GM15510 (cell line): ENCODE data around the gene SRSF1.

Experiments
- POLR2A ChIP-seq: IDR thresholded peaks from 3 replicates; pipeline ENCODE4 v1.6.1; 2011; ENCODE audit warnings: borderline replicate concordance; ENCODE audit not compliant: insufficient read length; ENCODE audit errors: extremely low read depth

SRSF1 gene, protein sequence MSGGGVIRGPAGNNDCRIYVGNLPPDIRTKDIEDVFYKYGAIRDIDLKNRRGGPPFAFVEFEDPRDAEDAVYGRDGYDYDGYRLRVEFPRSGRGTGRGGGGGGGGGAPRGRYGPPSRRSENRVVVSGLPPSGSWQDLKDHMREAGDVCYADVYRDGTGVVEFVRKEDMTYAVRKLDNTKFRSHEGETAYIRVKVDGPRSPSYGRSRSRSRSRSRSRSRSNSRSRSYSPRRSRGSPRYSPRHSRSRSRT

DNA sequence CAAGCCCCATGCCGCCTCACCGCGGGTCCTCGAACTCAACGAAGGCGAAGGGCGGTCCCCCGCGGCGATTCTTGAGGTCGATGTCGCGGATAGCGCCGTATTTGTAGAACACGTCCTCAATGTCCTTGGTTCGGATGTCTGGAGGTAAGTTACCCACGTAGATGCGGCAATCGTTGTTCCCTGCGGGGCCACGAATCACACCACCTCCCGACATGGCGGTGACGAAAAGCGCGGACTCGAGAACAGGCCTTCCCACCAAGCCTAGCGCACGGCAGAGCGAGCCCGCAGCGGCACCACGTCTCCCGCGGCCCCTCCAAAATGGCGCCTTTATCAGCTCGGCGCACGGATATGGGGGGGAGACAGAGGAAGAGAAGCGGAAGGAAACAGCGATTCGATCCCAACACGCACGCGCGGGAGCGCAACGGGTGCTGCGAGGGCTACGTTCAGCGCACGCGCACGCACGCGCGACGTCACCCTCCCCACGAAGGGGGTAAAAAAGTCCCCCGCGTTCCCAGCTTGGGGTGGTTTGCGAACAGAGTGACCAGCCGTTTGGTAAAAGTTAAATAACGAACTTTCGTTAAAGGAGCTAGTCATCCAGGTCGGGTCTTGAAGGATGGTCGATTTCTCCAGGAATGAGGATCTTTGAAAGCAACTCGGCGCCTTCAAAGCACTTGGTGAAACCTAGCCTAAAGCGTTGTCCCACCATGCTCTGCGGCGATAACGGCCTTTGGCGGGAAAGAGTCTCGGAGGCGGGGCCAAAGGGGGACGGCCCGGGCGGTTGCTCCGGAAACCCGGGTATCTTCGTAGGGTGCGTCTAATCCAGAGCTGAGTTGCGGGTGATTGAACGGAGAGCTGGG lies at the start of gene SRSF1:
TSS of gene SRSF1 (minus strand) at position 323 of the 857 bp plus-strand sequence. CDS start at position 214, 109 bp downstream.
- peak; percentile 95 for TF ChIP-seq POLR2A

DNA sequence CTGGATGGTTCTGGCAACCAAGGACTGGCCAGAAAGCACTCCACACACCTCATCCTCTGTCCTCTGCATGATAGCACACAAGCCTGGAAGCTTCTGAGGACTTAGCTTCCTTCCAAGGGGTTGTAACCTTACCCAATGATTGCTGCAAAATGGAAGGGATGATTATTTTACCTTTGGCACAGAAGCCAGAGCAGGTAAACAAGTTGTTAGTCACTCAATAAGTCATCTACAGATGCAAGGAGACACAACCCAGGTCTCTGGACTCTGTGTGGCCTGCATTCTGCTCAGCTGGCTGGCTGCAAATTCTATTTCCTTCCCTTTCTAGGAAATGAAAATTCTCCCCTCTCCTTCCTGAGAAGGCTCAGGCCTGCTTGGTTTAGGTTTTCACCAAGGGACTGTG lies 49.4 kb upstream of the SRSF1 start:
- no peak for TF ChIP-seq POLR2A

DNA sequence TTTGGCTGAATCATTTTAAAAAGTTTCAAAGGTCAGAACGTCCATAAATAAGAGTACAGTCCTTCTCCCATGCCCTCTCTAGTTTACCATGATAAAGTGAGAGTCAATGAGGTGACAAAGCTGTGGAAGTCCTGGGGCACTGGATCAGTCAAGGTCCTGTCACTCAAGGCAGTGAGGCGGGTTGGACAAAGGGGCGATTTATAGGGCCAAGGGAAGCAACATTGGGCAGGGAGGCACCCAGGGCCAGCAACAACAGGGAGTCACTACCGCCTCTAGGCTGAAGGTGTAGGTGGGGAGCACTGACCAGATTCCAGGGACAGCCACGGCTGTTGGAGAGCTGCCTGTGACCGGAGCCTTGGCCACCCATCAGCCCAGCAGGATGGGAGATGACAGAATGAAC lies 47.6 kb upstream of the SRSF1 start:
- TF ChIP-seq POLR2A: no peak

DNA sequence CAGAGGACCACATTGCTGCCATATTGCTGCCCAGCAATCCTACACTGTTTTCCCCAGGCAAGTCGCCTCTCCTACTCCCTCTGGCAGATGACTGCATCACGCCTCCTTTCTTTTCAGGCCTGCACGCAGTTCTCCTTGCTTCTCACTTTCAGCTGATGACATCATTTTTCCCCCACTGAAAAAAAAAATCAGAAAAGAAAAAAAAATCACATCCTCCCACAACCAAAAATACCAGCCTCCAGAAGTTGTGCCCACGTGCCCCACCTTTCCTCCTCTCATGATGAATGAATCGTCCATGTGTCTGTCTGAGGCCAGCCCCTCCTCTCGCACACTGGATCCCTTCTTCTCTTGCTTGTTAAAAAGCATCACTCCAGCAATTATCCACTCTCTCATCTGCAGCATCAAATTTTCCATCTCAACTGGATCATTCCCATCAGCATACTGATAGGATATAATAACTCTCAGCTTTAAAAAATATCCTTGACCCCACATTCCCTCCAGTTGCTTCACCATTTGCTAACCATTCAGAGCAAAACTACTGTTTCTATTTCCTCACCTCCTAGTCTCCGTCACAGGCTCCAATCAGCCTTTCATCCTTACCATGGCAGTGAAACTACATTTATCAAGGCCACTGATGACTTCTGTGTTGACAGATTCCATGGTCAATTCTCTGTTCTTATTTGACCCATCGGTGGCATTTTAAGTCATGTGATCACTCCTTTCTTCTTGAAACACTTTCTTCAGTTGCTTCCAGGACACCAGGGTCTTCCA lies 46.1 kb upstream of the SRSF1 start:
- no peak for TF ChIP-seq POLR2A

DNA sequence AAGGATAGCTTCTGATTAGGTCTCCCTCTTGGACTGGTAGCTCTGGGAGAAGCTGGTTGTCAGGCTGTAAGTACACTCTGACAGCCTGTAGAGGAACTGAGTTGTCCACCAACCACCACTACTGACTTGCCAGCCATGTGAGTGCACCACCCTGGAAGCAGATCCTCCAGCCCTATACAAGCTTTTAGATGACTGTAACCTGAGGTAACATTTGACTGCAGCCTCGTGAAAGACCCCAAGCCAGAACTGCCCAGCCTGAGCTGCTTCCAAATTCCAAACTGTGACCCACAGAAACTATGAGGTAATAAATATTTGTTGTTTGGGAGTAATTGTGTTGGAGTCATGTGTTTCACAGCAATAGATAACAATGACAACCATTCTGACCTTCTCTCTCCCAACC lies 45.4 kb upstream of the SRSF1 start:
- no peak for TF ChIP-seq POLR2A

DNA sequence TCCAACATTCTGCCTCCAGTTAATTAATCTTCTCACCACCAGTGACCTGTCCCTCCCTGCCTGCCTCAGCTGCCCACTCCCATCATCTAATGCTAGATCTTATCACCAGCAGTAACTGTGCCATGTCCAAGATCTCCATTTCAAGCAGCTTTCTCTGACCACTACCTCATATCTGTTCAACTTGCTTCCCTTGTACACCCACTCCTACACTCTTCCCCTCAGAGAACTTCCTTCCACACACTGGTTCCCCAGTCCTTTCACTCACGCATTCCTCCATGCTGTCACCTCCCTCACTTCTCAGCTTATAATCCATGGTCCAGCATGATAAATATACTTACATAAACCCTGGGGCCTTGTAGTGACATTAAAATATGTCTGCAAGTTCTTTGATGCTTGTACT lies 44.4 kb upstream of the SRSF1 start:
- TF ChIP-seq POLR2A: no peak

DNA sequence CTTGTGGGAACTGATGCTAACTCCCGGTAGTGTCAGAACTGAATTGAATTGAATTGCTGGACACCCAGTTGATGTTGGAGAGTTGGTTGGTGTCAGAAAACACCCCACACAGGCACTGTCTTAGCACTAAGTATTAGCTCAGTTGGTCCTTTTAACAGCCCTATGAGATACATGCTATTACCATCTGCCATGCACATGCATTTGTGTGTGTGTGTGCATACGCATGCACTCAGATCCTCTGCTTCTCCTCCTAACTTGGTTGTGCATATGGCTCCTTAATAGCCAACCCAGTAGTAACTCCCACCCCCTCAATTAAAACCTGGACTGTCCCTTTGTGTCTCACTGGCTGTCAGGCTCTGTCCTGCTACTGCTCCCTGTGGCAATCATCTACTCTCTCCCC lies 43.9 kb upstream of the SRSF1 start:
- TF ChIP-seq POLR2A: no peak

DNA sequence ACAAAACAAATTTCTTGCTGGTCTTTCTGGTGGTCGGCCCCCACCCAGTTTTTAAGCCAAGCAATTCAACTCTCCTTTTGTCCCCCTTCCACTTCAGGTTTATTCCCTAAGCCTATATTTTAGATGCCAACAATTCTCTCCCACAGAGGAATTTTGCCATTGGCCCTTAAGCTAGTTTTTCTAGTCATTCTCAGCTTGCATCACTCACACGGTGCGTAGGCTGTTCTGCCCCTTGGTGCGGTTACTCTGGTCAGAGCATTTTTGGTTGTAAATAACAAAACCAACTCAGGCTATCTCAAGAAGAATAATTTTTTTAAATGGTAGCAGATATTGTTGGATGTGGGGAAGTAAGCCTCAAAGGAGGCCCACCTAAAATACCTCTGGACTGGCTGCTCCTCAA lies 42.5 kb upstream of the SRSF1 start:
- no peak for TF ChIP-seq POLR2A

DNA sequence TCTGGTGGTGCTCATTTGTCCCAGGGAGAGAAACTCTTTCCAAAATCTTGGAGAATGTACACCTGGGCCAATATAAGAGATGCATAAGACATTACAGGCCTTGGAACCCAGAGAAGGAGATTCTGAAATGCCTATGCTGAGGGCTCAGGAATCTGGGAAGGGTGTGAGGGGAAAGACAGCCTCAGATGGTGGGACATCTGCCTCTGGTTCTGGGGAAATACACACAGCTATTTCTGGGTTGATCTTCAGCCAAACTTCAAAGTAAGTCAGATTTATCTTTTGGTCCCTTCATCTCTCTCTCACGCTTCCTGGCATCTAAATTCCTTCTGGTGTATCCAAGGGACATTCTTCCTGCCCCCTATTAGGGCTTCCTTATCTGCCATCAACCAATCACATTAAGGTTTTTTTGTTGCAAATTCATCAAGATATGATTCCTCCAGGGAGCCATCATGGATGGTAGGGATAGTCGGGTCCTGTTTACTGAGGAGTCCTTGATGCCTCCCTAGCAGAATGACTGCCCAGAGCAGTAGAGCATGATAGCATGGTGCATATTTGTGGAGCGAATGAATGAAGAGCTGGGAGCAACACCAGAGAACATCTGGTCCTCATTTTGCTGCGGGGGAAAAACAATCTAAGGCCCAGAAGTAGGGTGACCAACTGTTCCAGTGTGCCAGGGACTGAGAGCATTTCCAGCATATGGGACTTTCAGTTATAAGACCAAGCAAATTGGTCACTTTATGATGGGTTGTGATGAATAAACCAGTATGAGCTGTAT lies 40.5 kb upstream of the SRSF1 start:
- no peak for TF ChIP-seq POLR2A

DNA sequence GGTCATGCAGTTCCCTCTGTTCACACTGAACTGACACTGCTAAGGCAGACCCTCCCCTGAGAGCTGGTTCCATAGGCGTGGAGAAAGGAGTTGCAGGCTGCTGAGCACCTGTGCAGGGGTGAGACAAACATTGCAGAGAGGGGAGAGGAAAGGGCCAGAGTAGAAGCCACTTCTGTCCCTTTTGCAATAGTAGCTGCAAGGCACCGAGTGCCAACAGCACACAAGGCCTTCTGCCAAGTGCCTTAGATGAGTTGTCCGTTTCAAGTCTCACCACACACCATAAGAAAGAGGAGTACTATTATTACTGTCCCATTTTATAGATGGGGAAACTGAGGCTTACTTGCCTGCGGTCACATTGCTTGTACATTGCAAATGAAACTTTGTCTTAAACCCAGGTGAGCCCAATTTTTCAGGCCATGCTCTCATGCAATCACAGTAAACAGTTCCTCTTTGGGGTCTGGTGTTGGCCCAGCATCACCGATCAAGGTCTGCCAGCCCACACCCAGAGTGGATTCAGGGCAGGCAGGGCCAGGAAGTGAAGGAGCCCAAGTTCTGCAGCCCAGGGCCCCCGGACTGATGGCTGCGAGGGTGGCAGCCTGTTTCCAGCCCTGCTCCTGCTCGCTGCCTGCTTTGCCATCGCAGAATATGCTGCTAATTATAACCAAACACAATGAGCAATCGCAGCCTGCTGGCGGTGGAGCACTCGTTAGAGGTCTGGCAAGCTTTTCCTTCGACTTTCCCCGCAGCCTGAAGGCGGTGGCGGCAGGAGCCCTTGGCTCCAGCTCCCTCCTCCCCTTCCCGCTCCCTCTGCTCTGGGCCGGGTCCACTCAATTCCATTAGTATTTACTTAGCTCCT lies 39.4 kb upstream of the SRSF1 start:
- TF ChIP-seq POLR2A: no peak

DNA sequence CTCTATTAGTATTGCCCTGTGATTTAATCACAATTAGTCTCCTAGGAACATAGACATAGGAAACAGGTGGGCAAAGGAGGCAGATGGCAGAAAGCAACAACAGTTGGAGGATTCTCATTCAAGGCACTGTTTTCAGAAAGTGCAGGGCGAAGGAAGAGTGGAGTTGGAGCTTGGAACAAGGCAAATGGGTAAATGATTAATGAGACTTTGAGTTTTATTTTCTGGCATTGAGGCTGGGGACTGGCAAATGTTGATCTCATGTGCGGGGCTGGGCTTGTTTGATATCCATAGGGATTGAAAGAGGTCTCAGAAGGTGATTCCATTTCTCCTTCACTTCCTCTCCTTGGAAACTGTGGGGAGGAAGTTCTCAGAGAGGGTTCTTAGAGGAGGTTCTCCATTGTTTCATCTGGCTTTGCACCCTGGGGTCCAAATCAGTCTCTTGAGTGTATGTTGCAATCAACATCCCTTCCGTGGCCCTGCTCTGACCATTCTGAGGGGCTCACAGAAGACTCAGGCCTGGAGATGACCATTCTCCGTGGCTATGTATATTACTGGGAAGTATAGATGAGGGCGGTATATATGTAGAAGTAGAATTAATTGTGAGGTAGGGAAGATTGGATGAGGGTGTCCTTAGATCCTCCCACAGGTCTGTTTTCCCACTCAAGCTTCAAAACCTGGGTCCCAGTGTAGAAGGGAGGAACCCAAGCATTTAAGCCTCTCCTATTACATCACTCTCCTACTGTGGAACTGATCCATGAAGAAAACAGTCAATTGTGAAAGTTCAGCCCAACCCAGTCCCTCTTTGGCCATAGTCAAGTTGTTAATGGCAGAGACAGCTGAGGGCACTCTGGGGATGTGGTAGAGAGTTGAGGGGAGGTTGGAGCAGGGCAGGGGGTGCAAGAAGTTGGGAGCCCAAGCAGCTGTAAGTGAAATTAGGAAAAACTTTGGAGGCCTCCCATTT lies 36.5 kb upstream of the SRSF1 start:
- TF ChIP-seq POLR2A: no peak

DNA sequence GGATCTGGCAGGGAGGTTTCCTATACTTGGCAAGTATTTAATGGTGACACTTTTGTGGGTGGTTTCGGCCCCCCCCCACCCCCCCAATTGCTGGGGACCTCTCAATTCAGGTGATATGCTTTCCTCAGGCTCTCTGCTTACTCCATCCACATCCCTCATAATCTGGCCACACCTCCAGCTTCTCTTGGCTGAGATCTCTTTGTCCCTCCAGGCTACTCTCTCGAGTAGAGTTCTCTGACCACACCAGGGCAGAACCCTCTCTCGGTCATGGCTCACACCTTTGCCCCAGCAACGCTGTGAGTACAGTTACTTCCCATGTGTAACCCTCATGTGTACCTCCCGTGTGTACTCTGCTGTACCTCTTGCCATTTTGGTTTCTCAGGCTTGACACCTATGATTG lies 34.1 kb upstream of the SRSF1 start:
- no peak for TF ChIP-seq POLR2A

DNA sequence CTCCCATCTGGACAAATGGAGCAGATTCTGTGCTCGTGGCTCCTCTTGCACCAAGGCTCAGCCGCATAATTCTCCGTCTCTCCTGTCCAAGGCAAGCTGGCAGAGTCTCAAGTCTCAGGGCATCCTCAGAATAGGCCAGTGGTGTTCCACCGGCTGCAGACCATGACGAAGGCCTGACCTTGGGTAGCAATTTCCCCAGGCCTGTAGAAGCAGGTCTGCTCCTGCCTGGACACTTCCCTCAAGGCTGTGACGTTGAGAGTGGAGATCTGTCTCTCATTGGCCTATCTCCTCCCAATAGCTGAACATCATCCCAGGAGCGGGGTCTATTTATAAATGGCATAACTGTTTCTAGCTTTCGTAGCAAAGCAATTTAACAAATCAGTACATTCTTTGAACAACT lies 33.3 kb upstream of the SRSF1 start:
- TF ChIP-seq POLR2A: no peak
